ENCODE results near the gene PPP3R1. TPM values are rescaled to one million over a fixed set of nuclear protein-coding genes. Genes with fewer than 3 reads are reported as not detected.
"Not testable (repeated sequence)": the region's sequence is repeated elsewhere in the genome, so short reads cannot be mapped to it uniquely, and the experiment has no call there.

The PPP3R1 gene
- total and polyA plus RNA-seq, 2 donors (not counting 3 experiments of a cell fraction or from before 2014, with no cell fraction given): 8.4 to 62.2 TPM

DNA sequence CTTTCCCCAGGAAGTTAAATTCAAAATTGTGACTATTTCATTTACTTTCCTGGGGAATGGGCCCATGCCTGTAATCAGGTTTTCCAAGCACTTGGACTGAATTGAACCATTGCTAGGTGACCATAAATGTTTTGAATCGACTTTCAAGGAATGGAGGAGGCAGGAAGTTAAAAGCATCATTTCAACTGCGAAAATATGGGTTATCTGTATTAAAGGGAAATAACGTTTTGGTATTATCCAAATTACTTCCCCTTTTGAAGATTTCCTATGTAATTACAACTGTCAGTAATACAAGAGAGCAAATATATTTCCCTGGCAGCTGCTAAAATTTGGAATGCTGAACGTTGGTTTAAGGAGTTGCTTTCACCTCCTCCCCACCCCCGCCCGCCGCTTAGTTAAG lies 75.7 kb downstream of the PPP3R1 start:
- dilution Hi-C loops (cut with MboI; ENCODE audit: extremely low pct_ligation_motif_present, low sequenced_read_pairs) (no loop called here), intact Hi-C loops (cut with micrococcal nuclease) (no loop called here)
- H3K9me3 ChIP-seq (replicated peaks; ENCODE audit: control insufficient read depth, insufficient read depth, low read length): no peaks in the 10 kb centered on the region
- POLR2A ChIA-PET: no interaction called here
- no TSS peak for BruUV-seq (replicated peaks)
- no peak for DNase-seq (ENCODE audit: low read depth, low spot score)
- no peak overlapping the region for H2AFZ ChIP-seq (ENCODE audit: low read depth, low read length)
- H3K9ac ChIP-seq (replicated peaks; ENCODE audit: extremely low read depth, insufficient read depth, low read length): no peak overlapping the region
- no peak for TF ChIP-seq GATA2 (IDR thresholded peaks at IDR 0.05; ENCODE audit: insufficient read depth, insufficient read length, low read depth, low read length)
- TF ChIP-seq FOS (IDR thresholded peaks at IDR 0.05; ENCODE audit: borderline replicate concordance, insufficient read depth, low read length): no peak
- TF ChIP-seq, protein P1, sequence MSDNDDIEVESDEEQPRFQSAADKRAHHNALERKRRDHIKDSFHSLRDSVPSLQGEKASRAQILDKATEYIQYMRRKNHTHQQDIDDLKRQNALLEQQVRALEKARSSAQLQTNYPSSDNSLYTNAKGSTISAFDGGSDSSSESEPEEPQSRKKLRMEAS (IDR thresholded peaks at IDR 0.05; ENCODE audit: insufficient read depth, insufficient read length): no peak
- TF ChIP-seq POLR2A (IDR thresholded peaks at IDR 0.05; ENCODE audit: low read depth, low read length): no peak
- TF ChIP-seq, protein P2, sequence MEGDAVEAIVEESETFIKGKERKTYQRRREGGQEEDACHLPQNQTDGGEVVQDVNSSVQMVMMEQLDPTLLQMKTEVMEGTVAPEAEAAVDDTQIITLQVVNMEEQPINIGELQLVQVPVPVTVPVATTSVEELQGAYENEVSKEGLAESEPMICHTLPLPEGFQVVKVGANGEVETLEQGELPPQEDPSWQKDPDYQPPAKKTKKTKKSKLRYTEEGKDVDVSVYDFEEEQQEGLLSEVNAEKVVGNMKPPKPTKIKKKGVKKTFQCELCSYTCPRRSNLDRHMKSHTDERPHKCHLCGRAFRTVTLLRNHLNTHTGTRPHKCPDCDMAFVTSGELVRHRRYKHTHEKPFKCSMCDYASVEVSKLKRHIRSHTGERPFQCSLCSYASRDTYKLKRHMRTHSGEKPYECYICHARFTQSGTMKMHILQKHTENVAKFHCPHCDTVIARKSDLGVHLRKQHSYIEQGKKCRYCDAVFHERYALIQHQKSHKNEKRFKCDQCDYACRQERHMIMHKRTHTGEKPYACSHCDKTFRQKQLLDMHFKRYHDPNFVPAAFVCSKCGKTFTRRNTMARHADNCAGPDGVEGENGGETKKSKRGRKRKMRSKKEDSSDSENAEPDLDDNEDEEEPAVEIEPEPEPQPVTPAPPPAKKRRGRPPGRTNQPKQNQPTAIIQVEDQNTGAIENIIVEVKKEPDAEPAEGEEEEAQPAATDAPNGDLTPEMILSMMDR (IDR thresholded peaks at IDR 0.05; ENCODE audit: extremely low read depth in 1 of 2, insufficient read depth in 1 of 2, low read depth in 1 of 2, low read length in 2 of 2): no peak
- TF ChIP-seq MYC (IDR thresholded peaks at IDR 0.05; ENCODE audit: low read depth, low read length): no peak
- no peak for TF ChIP-seq POLR2AphosphoS5 (IDR thresholded peaks at IDR 0.05; ENCODE audit: insufficient read depth, low read depth, low read length)
- no peak for TF ChIP-seq EZH2 (IDR thresholded peaks at IDR 0.05; ENCODE audit: borderline replicate concordance, low read depth, low read length, severe bottlenecking)
- TF ChIP-seq JUN (IDR thresholded peaks at IDR 0.05; ENCODE audit: borderline replicate concordance, insufficient read depth, insufficient read length, low read depth): no peak
- H3K36me3 ChIP-seq (ENCODE audit: control insufficient read depth in 2 of 2, extremely low read depth in 1 of 2, insufficient read depth in 2 of 2, low read length in 2 of 2): peaks cover 8 to 17% of the 10 kb centered on the region in 2 experiments
- no peak overlapping the region for H3K4me3 ChIP-seq (replicated peaks in 1 of 3; ENCODE audit: insufficient read depth in 1 of 3, low read depth in 1 of 3, low read length in 3 of 3)
- H3K27ac ChIP-seq (ENCODE audit: insufficient read depth, low read depth, low read length): no peak overlapping the region
- H3K4me2 ChIP-seq (ENCODE audit: insufficient read depth, low read length): no peak overlapping the region
- H3K27me3 ChIP-seq (ENCODE audit: control insufficient read depth in 2 of 2, insufficient read depth in 2 of 2, low read length in 2 of 2): no peaks in the 10 kb centered on the region
- peaks cover 3% of the 10 kb centered on the region for H3K79me2 ChIP-seq (ENCODE audit: control insufficient read depth, insufficient read depth, low read length)
- FAIRE-seq: no peak
- no peaks in the 10 kb centered on the region for H3K4me1 ChIP-seq (ENCODE audit: control insufficient read depth, extremely low read depth, insufficient read depth, low read length)
- H3K9me1 ChIP-seq (replicated peaks; ENCODE audit: control insufficient read depth, extremely low read depth, insufficient read depth, low read length): no peaks in the 10 kb centered on the region
- H4K20me1 ChIP-seq (replicated peaks; ENCODE audit: control insufficient read depth, extremely low read depth, insufficient read depth, low read length): no peaks in the 10 kb centered on the region
- CTCF ChIA-PET: interaction anchor here (1.5 to 2.5 kb wide), 2 partner anchors 8 to 20 kb away, joined by 6 to 13 read pairs; no protein-coding TSS in a partner anchor

DNA sequence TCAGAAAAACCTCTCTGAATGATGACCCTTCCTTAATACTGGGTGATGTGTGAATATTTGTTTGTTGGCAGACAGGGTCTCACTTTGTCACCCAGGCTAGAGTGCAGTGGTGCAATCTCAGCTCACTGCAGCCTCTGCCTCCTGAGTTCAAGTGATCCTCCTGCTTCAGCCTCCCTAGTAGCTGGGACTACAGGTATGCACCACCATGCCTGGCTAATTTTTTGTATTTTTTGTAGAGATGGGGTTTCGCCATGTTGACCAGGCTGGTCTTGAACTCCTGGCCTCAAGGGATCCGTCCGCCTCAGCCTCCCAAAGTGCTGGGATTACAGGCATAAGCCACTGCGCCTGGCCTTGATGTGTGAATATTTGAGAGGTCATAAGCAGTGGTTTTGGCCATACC lies 77.1 kb downstream of the PPP3R1 start:
- H3K27me3 ChIP-seq (ENCODE audit: control insufficient read depth in 2 of 2, insufficient read depth in 2 of 2, low read length in 2 of 2); intact Hi-C loops (cut with micrococcal nuclease); H3K9ac ChIP-seq (replicated peaks; ENCODE audit: extremely low read depth, insufficient read depth, low read length); DNase-seq (ENCODE audit: low read depth, low spot score); H3K79me2 ChIP-seq (ENCODE audit: control insufficient read depth, insufficient read depth, low read length); H3K4me1 ChIP-seq (ENCODE audit: control insufficient read depth, extremely low read depth, insufficient read depth, low read length); H3K27ac ChIP-seq (ENCODE audit: insufficient read depth, low read depth, low read length); dilution Hi-C loops (cut with MboI; ENCODE audit: extremely low pct_ligation_motif_present, low sequenced_read_pairs); H3K9me3 ChIP-seq (replicated peaks; ENCODE audit: control insufficient read depth, insufficient read depth, low read length); H3K9me1 ChIP-seq (replicated peaks; ENCODE audit: control insufficient read depth, extremely low read depth, insufficient read depth, low read length); H3K4me2 ChIP-seq (ENCODE audit: insufficient read depth, low read length); FAIRE-seq; POLR2A ChIA-PET; H3K4me3 ChIP-seq (replicated peaks in 1 of 3; ENCODE audit: insufficient read depth in 1 of 3, low read depth in 1 of 3, low read length in 3 of 3); H2AFZ ChIP-seq (ENCODE audit: low read depth, low read length); H4K20me1 ChIP-seq (replicated peaks; ENCODE audit: control insufficient read depth, extremely low read depth, insufficient read depth, low read length): not testable (repeated sequence)
- TSS peak; percentile 40 for BruUV-seq (replicated peaks)
- CTCF ChIA-PET: interaction anchor here (1.2 to 2.5 kb wide), 6 partner anchors 8 to 107 kb away, joined by 3 to 13 read pairs (median 4); no protein-coding TSS in a partner anchor
- peaks cover 6 to 19% of the 10 kb centered on the region in 2 experiments for H3K36me3 ChIP-seq (ENCODE audit: control insufficient read depth in 2 of 2, extremely low read depth in 1 of 2, insufficient read depth in 2 of 2, low read length in 2 of 2)

Measured in endothelial cell of umbilical vein (primary cell).